BJ (cell line): ENCODE results near the gene ZNF3. TPM values are rescaled to one million over a fixed set of nuclear protein-coding genes. Genes with fewer than 3 reads are reported as not detected.

Experiments used
- CTCF ChIA-PET: fragments of 350-600 bp; formaldehyde crosslinking; extraction: SDS; loops from one replicate; lab custom pipeline; 2021; ENCODE audit warnings: antibody characterized with exemption, inconsistent platforms; lab: Yijun Ruan, JAX
- POLR2A ChIA-PET: fragments of 300-600 bp; sonication (Branson Sonifier 250); formaldehyde crosslinking; extraction: SDS; loops from one replicate; lab custom pipeline; 2021; ENCODE audit warnings: antibody characterized with exemption; lab: Charles Lee
- DNase-seq: peaks from one replicate; pipeline ENCODE4 v3.0.0-alpha.2; 2011; ENCODE audit warnings: low read depth
- H3K27me3 ChIP-seq: 2 replicates; pipeline ENCODE4 v1.6.0; 2011; ENCODE audit warnings: low read length; ENCODE audit not compliant: control insufficient read depth, insufficient read depth
- H3K36me3 ChIP-seq: 2 replicates; pipeline ENCODE4 v1.5.1; 2011; ENCODE audit warnings: low read length; ENCODE audit not compliant: control insufficient read depth, insufficient read depth
- H3K4me3 ChIP-seq: 2 replicates; pipeline ENCODE4 v1.5.1; 2011; ENCODE audit warnings: low read depth, mild to moderate bottlenecking, control low read depth, low read length
- CTCF ChIP-seq: IDR thresholded peaks from 2 replicates; pipeline ENCODE4 v1.5.1; 2011; ENCODE audit warnings: low read depth, mild to moderate bottlenecking, control low read depth, inconsistent platforms, low read length, moderate library complexity; ENCODE audit not compliant: insufficient read depth
- polyA plus RNA-seq: library from polyadenylated mRNA; depleted of rRNA; stranded (reverse); fragments of >200 nt; gene quantifications from 2 replicates; pipeline ENCODE4 v1.2.3, GENCODE V29; 2011

The ZNF3 gene
- polyA plus RNA-seq, 1 experiment: 17.4 TPM

GRCh38 chr7:100126931-100127865 is 45.7 kb upstream of the ZNF3 start, which contains the start of gene MBLAC1:
MBLAC1 (plus strand) TSS chr7:100126967; CDS start chr7:100127396, 429 bp downstream.
- ChIA-PET POLR2A (interaction anchor here (0.6 to 0.8 kb wide), 2 partner anchors 12 to 22 kb away, joined by 3 to 4 read pairs; partner anchors contain the start of gene LAMTOR4), CTCF (interaction anchor here (0.5 to 9.6 kb wide), 6 partner anchors 17 to 148 kb away, joined by 3 to 147 read pairs (median 4); partner anchors contain the start of gene PVRIG)
- peak; percentile 26 for DNase-seq
- Histone ChIP-seq H3K27me3 (no peaks in the 10 kb centered on the region), H3K4me3 (peak within 1 kb of the TSS; percentile 77), H3K36me3 (0 out of 2 replicates have a peak, but pooled peaks cover under 1% of the 10 kb centered on the region)
- TF ChIP-seq CTCF: 0 out of 2 replicates have a peak, but pooled peaks have one; percentile 1

GRCh38 chr7:100126239-100126930 is 44.9 kb upstream of the ZNF3 start:
- CTCF ChIA-PET: interaction anchor here (0.5 to 0.8 kb wide), 3 partner anchors 17 to 147 kb away, joined by 3 to 4 read pairs (median 3); no protein-coding TSS in a partner anchor
- Histone ChIP-seq H3K27me3 (no peaks in the 10 kb centered on the region), H3K36me3 (0 out of 2 replicates have a peak, but pooled peaks cover 2% of the 10 kb centered on the region), H3K4me3 (peak overlapping the region; percentile 77)
- POLR2A ChIA-PET: interaction anchor here (0.6 to 0.8 kb wide), 2 partner anchors 11 to 23 kb away, joined by 3 to 4 read pairs; partner anchors contain the start of gene LAMTOR4
- TF ChIP-seq CTCF: 0 out of 2 replicates have a peak, but pooled peaks have one; percentile 8
- DNase-seq: no peak

- CTCF ChIA-PET: interaction anchor here (0.6 to 2.1 kb wide), 8 partner anchors 9 to 283 kb away, joined by 3 to 7 read pairs (median 3); no protein-coding TSS in a partner anchor
- POLR2A ChIA-PET: no interaction called here
- no peak for DNase-seq
These were observed 43.0 kb upstream of the ZNF3 start for GRCh38 chr7:100124301-100125230.

More at GRCh38 chr7:100124301-100125230, 43.0 kb upstream of the ZNF3 start:
- H3K27me3 ChIP-seq: no peaks in the 10 kb centered on the region
- no peak for TF ChIP-seq CTCF
- 0 out of 2 replicates have a peak, but pooled peaks cover 2% of the 10 kb centered on the region for H3K36me3 ChIP-seq
- no peak overlapping the region for H3K4me3 ChIP-seq
